GM19035 (cell line): ENCODE results near the gene TUT7.
A peak's percentile ranks its signal among the peaks of the same experiment; 100 is the strongest.

Source experiments
- ATAC-seq: cut with Tn5 transposase; IDR thresholded peaks from one replicate; pipeline ENCODE4 v1.9.1; 2021; ENCODE audit not compliant: unreplicated experiment

The TUT7 gene

DNA sequence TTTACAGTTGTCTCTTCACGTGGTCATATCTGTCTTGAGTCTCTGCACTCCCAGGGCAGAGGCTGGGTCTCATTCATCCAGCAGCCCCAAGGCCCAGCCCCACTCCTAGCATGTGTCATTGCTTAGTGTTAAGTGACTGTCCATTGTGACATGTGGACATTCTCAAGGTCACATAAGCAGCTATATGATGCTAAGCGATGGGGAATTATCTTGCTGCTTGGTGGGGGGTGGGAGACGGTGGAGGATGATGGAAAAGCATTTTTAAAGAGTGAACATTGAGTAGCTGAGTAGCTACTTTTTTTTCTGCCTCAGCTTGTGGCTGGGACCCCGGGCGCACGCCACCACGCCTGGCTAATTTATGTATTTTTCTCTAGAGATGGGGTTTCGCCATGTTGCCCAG lies 94.7 kb downstream of the TUT7 start, which contains the start of gene C9orf153:
Gene C9orf153, minus strand, starts transcription at position 101 of the 400 bp plus-strand sequence. CDS start 30,054 bp downstream, outside the sequence.
- no peak for ATAC-seq

DNA sequence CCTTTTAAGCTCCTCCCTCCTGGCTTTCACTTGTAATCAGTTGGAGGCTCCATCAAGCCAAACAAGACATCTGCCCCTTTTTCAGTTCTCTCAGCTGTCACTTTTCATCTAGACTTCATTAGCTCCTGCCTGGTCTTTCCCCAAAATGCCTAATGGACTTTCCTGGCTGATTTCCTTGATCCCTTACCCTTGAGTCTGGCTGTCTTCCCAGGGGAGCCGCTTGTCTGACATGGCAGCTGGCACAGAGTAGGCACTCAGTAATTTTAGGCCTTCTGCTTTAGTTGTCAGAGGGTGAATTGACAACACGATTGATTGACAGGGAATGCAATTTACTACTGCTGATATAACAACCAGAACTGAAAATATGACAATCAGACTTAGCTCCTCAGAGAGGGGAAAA lies 96.8 kb downstream of the TUT7 start:
- ATAC-seq: no peak

DNA sequence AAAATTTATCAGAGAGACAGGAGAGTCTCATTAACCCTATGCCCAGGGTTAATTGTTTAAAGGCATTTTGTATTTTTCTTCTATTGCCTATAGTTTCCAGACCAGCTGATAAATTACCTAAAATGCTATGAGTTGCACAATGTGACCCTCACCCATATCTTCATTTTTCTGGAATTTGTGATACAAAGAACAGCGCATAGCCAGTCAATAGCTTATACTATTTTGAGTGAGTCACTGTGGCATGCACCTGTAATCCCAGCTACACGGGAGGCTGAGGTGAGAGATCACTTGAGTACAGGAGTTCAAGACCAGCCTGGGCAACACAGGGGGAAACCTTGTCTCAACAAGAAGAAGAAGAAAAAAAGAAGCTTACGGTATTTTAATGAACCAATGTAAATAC lies 97.6 kb downstream of the TUT7 start:
- ATAC-seq: no peak

DNA sequence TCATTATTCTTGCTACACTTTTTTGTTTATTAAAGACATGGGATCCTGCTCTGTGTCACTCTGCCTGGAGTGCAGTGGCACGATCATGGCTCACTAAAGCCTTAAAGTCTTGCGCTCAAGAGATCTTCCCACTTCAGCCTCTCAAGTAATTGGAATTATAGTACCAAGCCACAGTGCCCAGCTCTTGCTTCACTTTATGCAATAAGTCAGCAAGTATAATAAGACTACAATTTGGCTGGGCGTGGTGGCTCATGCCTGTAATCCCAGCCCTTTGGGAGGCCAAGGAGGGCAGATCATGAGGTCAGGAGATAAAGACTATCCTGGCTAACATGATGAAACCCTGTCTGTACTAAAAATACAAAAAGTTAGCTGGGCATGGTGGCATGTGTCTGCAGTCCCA lies 100.6 kb downstream of the TUT7 start:
- ATAC-seq: no peak

DNA sequence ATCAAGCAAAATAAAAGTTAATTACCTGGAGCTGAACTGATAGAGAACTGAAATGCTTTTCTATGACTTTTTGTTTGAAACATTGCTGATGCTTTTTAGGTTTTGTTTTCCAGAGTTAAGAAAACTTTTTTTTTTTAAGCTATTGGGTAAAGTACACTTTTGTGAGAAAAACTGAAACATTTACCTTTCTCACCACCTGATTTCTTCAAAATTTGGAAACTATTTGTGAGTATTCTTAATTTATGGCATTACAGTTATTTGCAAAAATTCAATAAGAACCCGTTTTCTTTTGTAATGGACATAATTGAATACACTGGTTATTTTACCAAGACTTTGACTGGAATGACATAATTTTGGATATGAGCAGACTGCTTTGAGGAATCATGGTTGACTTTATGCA lies 101.3 kb downstream of the TUT7 start:
- no peak for ATAC-seq

DNA sequence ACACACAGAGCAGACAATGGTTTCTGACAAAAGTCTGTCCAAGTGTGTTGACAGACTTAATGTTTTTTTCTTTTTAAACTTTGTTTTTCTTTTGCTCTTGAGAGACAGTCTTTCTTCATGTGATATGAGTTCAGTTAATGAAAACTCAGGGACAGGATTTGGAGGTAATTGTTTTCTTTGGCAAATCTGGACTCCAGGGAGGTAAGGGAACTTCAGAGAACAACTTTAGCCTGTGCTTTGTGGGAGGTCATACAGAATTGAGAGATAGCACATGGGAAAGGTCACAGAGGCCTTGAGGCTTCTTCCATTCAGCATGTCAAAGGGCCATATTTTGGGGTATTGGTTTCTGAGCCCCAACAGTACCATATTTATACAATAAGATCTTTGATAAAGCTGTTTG lies 104.1 kb downstream of the TUT7 start:
- ATAC-seq: no peak

DNA sequence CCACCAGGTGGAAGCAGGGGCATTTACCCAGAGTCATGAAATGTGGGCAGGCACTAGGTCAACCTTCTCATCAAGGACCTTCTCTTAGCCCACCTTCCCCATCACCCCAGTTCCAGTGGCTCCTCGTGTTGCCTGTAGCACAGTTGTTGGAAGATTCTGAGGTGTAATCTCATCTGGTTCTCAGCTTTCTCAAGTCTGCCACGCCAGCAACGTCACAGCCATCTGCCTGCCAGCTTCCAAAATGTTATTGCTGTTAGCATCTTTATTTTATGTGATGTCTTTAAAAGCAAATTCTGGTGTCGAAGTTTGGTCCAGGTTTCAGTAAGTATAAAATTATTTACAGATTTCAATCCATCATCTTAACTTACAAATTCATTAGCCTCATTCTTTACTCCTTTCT lies 105.5 kb downstream of the TUT7 start:
- ATAC-seq: no peak

DNA sequence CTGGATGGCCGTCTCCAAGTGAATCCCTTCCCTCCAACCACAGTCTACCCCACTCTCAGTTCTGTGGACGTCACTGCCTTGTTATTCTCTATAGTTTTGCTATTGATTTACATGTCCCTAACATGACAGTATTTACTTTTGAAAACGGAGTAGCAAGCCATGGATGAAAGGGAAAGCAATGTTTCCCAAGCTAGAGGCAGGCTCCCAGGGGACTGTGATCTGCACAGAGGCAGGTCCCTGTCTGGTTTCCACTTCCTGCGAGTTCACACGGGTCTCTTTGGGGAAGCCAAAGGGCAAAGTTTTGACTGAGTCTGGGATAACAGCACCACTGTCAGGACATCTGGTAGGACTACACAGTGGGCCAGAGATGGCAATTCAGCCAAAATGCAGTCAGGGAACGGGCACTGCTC lies 107.5 kb downstream of the TUT7 start:
- ATAC-seq: peak; percentile 88

DNA sequence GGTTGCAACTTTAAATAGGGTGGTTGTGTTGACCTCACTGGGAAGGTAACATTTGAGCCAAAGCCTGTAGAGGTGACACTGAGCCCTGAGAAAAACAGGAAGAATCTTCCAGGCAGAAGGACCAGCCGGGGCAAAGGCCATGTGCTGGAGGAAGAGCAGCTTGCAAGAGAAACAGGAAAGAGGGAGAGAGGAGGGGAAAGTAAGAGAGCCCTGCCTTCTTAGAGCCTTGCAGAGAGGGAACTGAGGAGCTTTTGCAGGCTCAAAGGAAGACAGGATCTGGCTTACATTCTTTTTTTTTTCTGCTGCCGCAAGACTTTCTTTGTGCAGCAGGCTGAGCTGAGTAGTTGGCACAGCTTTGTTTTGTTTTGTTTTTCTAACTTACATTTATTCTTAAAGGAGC lies 112.1 kb downstream of the TUT7 start:
- no peak for ATAC-seq

DNA sequence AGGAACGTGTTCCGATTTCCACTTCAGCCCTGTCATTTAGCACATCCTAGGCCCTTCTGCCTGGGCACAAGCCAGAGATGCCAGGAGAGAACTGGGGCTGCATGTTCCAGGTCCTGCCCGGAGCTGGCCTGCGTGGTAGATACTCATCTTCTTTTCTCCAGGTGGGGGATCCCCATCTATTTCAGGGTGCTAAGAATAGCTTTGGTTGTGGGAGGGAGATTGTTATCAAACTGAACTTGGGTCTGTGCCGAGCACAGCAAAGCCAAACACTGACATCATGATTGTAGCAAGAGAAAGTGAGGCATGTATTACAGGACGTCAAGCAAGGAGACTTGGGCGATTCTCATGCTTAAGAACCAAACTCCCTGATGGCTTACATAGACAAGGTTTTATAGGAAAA lies 113.0 kb downstream of the TUT7 start:
- no peak for ATAC-seq

DNA sequence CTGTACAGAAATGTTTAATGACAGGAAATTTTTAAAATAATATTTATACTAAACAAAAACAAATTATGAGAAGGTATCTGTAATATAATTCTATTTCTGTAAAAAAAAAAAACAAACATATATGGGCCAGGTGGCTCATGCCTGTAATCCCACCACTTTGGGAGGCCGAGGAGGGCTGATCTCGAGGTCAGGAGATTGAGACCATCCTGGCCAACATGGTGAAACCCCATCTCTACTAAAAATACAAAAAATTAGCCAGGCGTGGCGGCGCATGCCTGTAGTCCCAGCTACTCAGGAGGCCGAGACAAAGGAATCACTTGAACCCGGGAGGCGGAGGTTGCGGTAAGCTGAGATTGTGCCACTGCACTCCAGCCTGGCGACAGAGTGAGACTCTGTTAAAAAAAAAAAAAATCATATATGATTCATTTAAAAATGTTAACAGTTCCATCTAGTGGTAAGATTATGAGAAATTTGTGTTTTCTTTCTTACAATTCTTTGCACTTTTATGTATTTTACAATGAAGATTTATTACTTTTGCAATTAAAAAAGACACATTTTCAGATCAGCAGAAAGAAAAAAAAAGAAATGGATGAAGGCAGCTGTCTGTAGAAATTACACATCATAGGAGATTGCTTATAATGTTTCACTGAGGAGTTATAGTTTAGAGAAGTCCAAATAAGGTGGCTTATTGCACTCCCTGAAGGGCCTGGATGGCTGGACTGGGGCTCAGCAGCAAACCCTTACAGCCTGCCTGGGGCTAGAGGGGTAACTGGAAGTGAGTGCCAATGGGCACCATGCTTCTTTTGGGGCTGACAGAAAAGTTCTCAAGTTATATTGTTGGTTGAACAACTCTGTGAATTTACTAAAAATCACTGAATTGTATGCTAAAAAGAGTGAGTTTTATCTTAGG lies 115.1 kb downstream of the TUT7 start:
- ATAC-seq: no peak
